ENCODE results near the gene DYNLT2. TPM values are rescaled to one million over a fixed set of nuclear protein-coding genes. Genes with fewer than 3 reads are reported as not detected.

The DYNLT2 gene
- total RNA-seq, 1 experiment from 2014 or later = 1.8 TPM

GRCh38 chr6:169775321-169775720, 23.9 kb upstream of the DYNLT2 start:
- no peaks in the 10 kb centered on the region for H3K4me1 ChIP-seq (ENCODE audit: insufficient read depth, low read length)
- TF ChIP-seq, protein P1, sequence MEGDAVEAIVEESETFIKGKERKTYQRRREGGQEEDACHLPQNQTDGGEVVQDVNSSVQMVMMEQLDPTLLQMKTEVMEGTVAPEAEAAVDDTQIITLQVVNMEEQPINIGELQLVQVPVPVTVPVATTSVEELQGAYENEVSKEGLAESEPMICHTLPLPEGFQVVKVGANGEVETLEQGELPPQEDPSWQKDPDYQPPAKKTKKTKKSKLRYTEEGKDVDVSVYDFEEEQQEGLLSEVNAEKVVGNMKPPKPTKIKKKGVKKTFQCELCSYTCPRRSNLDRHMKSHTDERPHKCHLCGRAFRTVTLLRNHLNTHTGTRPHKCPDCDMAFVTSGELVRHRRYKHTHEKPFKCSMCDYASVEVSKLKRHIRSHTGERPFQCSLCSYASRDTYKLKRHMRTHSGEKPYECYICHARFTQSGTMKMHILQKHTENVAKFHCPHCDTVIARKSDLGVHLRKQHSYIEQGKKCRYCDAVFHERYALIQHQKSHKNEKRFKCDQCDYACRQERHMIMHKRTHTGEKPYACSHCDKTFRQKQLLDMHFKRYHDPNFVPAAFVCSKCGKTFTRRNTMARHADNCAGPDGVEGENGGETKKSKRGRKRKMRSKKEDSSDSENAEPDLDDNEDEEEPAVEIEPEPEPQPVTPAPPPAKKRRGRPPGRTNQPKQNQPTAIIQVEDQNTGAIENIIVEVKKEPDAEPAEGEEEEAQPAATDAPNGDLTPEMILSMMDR (conservative IDR thresholded peaks at IDR 0.05) = no peak
- H2AFZ ChIP-seq (ENCODE audit: low read length) = no peak overlapping the region
- no peak overlapping the region for H4K8ac ChIP-seq (replicated peaks; ENCODE audit: insufficient read length, low read depth, low read length)
- no peak overlapping the region for H2BK20ac ChIP-seq (ENCODE audit: low read depth, low read length, poor library complexity, severe bottlenecking)
- H3K56ac ChIP-seq (ENCODE audit: insufficient read length, low read depth, low read length) = no peak overlapping the region
- no peaks in the 10 kb centered on the region for H3K79me2 ChIP-seq (ENCODE audit: insufficient read depth, low read length)
- H3K4ac ChIP-seq (ENCODE audit: low read depth, low read length) = no peak overlapping the region
- H2BK15ac ChIP-seq (ENCODE audit: low read depth, low read length) = no peak overlapping the region
- H2BK120ac ChIP-seq (ENCODE audit: low read depth, low read length, poor library complexity, severe bottlenecking) = no peak overlapping the region
- no peak overlapping the region for H3K9ac ChIP-seq (ENCODE audit: extremely low read depth, insufficient read length, low read length)
- Mint-ChIP-seq H3K27ac (peak overlapping the region in 2 of 3 experiments; percentile 30 to 66; a peak in 3 of 7 replicates), H3K36me3 (ENCODE audit: insufficient read depth in 1 of 3, low read depth in 3 of 3) (peaks cover under 1 to 11% (median 4%) of the 10 kb centered on the region in 3 experiments; a peak in 5 of 7 replicates), H3K9me3 (no peaks in the 10 kb centered on the region), H3K4me3 (no peak overlapping the region), H3K4me1 (no peaks in the 10 kb centered on the region), H3K27me3 (ENCODE audit: low read depth) (no peaks in the 10 kb centered on the region)
- no peak overlapping the region for H3T11ph ChIP-seq (ENCODE audit: low read length)
- H4K20me1 ChIP-seq (ENCODE audit: control insufficient read depth, insufficient read depth, insufficient read length) = no peaks in the 10 kb centered on the region
- H4K5ac ChIP-seq (ENCODE audit: insufficient read length, low read depth, low read length) = no peak overlapping the region
- no peaks in the 10 kb centered on the region for H3K27me3 ChIP-seq (ENCODE audit: insufficient read depth, low read length)
- no peak overlapping the region for H3K18ac ChIP-seq (ENCODE audit: insufficient read length, low read depth, low read length)
- H3K27ac ChIP-seq (ENCODE audit: insufficient read length, low read depth, low read length) = no peak overlapping the region
- no peaks in the 10 kb centered on the region for H3K79me1 ChIP-seq (ENCODE audit: insufficient read depth, low read depth, low read length, poor library complexity, severe bottlenecking)
- no peak overlapping the region for H2BK5ac ChIP-seq (ENCODE audit: insufficient read length, low read length)
- H2BK12ac ChIP-seq (ENCODE audit: insufficient read length, low read depth, low read length) = no peak overlapping the region
- no peak overlapping the region for H3K14ac ChIP-seq (ENCODE audit: insufficient read depth, low read length)
- no peaks in the 10 kb centered on the region for H3K23me2 ChIP-seq (ENCODE audit: insufficient read length, low read depth, low read length, poor library complexity, severe bottlenecking)
- DNase-seq = no peak
- H4K91ac ChIP-seq (ENCODE audit: insufficient read length, low read depth, low read length) = no peak overlapping the region
- no peaks in the 10 kb centered on the region for H3K9me3 ChIP-seq (ENCODE audit: control insufficient read depth, low read depth, low read length)
- WGBS (ENCODE audit: extremely low coverage, insufficient read length, low lambda C conversion rate) = no CpG with 5 or more reads among the region's 10 CpGs
- H3K23ac ChIP-seq (ENCODE audit: insufficient read length, low read depth, low read length) = no peak overlapping the region
- H2AK5ac ChIP-seq (ENCODE audit: insufficient read length, low read length) = no peak overlapping the region
- no peak overlapping the region for H3K4me2 ChIP-seq (ENCODE audit: insufficient read depth, insufficient read length, low read length)
